GM23338 (cell line): ENCODE measurements around the gene KCTD1. TPM values are rescaled to one million over a fixed set of nuclear protein-coding genes. Genes with fewer than 3 reads are reported as not detected.

ENCODE experiments used
- ATAC-seq: fragments of 200-7000 bp; cut with Tn5 transposase; 3 replicates; pipeline ENCODE4 v1.9.1; 2020
- DNase-seq: peaks from one replicate; pipeline ENCODE4 v3.0.0-alpha.2; 2015; ENCODE audit warnings: low spot score
- H2AFZ ChIP-seq: fragments of 200-600 bp; sonication (generic); 2 replicates; pipeline ENCODE4 v1.8.0; 2016; ENCODE audit warnings: antibody characterized with exemption, mild to moderate bottlenecking, moderate library complexity
- H3F3A ChIP-seq: fragments of 200-600 bp; sonication (generic); replicated peaks from 2 replicates; pipeline ENCODE4 v1.8.0; 2017; ENCODE audit warnings: antibody characterized with exemption, mixed run types, low read depth
- H3K27ac ChIP-seq: fragments of 200-600 bp; sonication (generic); 2 replicates; pipeline ENCODE4 v1.6.1; 2016; ENCODE audit warnings: low read depth
- H3K27me3 ChIP-seq: fragments of 200-600 bp; sonication (generic); 2 replicates; pipeline ENCODE4 v1.8.0; 2016; ENCODE audit warnings: mild to moderate bottlenecking, mixed run types, moderate library complexity; ENCODE audit not compliant: insufficient read depth
- H3K36me3 ChIP-seq: fragments of 200-600 bp; sonication (generic); 2 replicates; pipeline ENCODE4 v1.8.0; 2016; ENCODE audit warnings: mild to moderate bottlenecking; ENCODE audit not compliant: insufficient read depth
- H3K4me1 ChIP-seq: fragments of 200-600 bp; sonication (generic); 2 replicates; pipeline ENCODE4 v1.8.0; 2016; ENCODE audit warnings: mild to moderate bottlenecking, moderate library complexity; ENCODE audit not compliant: insufficient read depth
- H3K4me2 ChIP-seq: fragments of 200-600 bp; sonication (generic); 2 replicates; pipeline ENCODE4 v1.7.1; 2017; ENCODE audit warnings: mixed run types
- H3K4me3 ChIP-seq: fragments of 200-600 bp; sonication (generic); 2 replicates; pipeline ENCODE4 v1.6.1; 2016; ENCODE audit warnings: mixed run types
- H3K79me2 ChIP-seq: fragments of 200-600 bp; sonication (generic); replicated peaks from 2 replicates; pipeline ENCODE4 v1.8.0; 2017; ENCODE audit warnings: mild to moderate bottlenecking; ENCODE audit not compliant: insufficient read depth
- H3K9me2 ChIP-seq: fragments of 200-600 bp; sonication (generic); 2 replicates; pipeline ENCODE4 v1.8.0; 2017; ENCODE audit not compliant: insufficient read depth
- H4K20me1 ChIP-seq: fragments of 200-600 bp; sonication (generic); replicated peaks from 2 replicates; pipeline ENCODE4 v1.8.0; 2017; ENCODE audit warnings: mild to moderate bottlenecking; ENCODE audit not compliant: insufficient read depth
- H3K27ac Mint-ChIP-seq: 2 replicates; pipeline ENCODE4 v1.8.0; 2020; ENCODE audit warnings: inconsistent platforms, mild to moderate bottlenecking, moderate library complexity, mixed read lengths
- H3K27me3 Mint-ChIP-seq: 3 replicates; pipeline ENCODE4 v1.8.0; 2022; ENCODE audit warnings: low read depth, mild to moderate bottlenecking, moderate library complexity, mixed read lengths, inconsistent platforms; ENCODE audit not compliant: insufficient read depth, poor library complexity
- H3K36me3 Mint-ChIP-seq: 3 replicates; pipeline ENCODE4 v1.8.0; 2021; ENCODE audit warnings: low read depth, mild to moderate bottlenecking, inconsistent platforms, moderate library complexity, mixed read lengths
- H3K4me1 Mint-ChIP-seq: 3 replicates; pipeline ENCODE4 v1.8.0; 2020; ENCODE audit warnings: mild to moderate bottlenecking, inconsistent platforms, mixed read lengths
- H3K4me3 Mint-ChIP-seq: 3 replicates; pipeline ENCODE4 v1.8.0; 2021; ENCODE audit warnings: moderate library complexity, mild to moderate bottlenecking, inconsistent platforms, mixed read lengths
- H3K9me3 Mint-ChIP-seq: 3 replicates; pipeline ENCODE4 v1.8.0; 2020; ENCODE audit warnings: moderate library complexity, mild to moderate bottlenecking, inconsistent platforms, mixed read lengths
- CREB1 ChIP-seq: fragments of 250-450 bp; sonication (Bioruptor Pico); IDR thresholded peaks from 2 replicates; pipeline ENCODE4 v1.5.0; 2020; ENCODE audit warnings: low read depth, mild to moderate bottlenecking, moderate library complexity
- CTCF ChIP-seq, 2 experiments: fragments of 200-600 bp in 1 of 2; sonication (generic) in 1 of 2; conservative IDR thresholded peaks; 2 replicates each; pipeline versions ENCODE4 v1.5.1 to v1.6.1; 2016 to 2017; ENCODE audit warnings: antibody characterized with exemption in 2 of 2, low read depth in 2 of 2, mild to moderate bottlenecking in 2 of 2, moderate library complexity in 1 of 2
- ETS1 ChIP-seq: IDR thresholded peaks from 2 replicates; pipeline ENCODE4 v1.6.1; 2016; ENCODE audit warnings: antibody characterized with exemption
- EZH2phosphoT487 ChIP-seq: fragments of 200-600 bp; sonication (generic); IDR thresholded peaks from one replicate; pipeline ENCODE4 v1.8.1; 2018; ENCODE audit warnings: antibody characterized with exemption; ENCODE audit not compliant: unreplicated experiment
- JUNB ChIP-seq: IDR thresholded peaks from one replicate; pipeline ENCODE4 v1.6.1; 2016; ENCODE audit warnings: antibody characterized with exemption; ENCODE audit not compliant: unreplicated experiment
- NANOG ChIP-seq: IDR thresholded peaks from 2 replicates; pipeline ENCODE4 v1.6.1; 2016; ENCODE audit warnings: antibody characterized with exemption, borderline replicate concordance
- REST ChIP-seq: IDR thresholded peaks from one replicate; pipeline ENCODE4 v1.6.1; 2018; ENCODE audit warnings: antibody characterized with exemption; ENCODE audit not compliant: unreplicated experiment
- ZNF462 ChIP-seq: fragments of 250-450 bp; sonication (Bioruptor Pico); IDR thresholded peaks from 2 replicates; pipeline ENCODE4 v1.5.0; 2020; ENCODE audit warnings: mild to moderate bottlenecking, moderate library complexity
- polyA plus RNA-seq: library from polyadenylated mRNA; unstranded; fragments of >200 nt; fragmentation: Nextera tagmentation; extraction: Ambion mirVana; gene quantifications from 2 replicates; pipeline ENCODE4 v1.2.1, GENCODE V29; 2016
- total RNA-seq: library from RNA; depleted of rRNA; stranded (reverse); fragments of >200 nt; shearing (Covaris generic); gene quantifications from 2 replicates; pipeline ENCODE4 v1.2.3, GENCODE V29; 2014

The KCTD1 gene
- total and polyA plus RNA-seq, 2 experiments from 2014 or later = 7.1 to 20.5 TPM

- TF ChIP-seq ZNF462 (CRISPR knock-in tag) = no peak
- TF ChIP-seq ETS1 = no peak
- TF ChIP-seq NANOG = no peak
These were observed 82.3 kb downstream of the KCTD1 start (continued) for GRCh38 chr18:26466026-26466425.

- Mint-ChIP-seq H3K4me1 (peaks cover 9% of the 10 kb centered on the region), H3K27me3 (peaks cover 2% of the 10 kb centered on the region), H3K9me3 (no peaks in the 10 kb centered on the region; the same call in 2 of the 3 replicates), H3K4me3 (no peak overlapping the region), H3K27ac (no peak overlapping the region), H3K36me3 (no peaks in the 10 kb centered on the region)
- no peaks in the 10 kb centered on the region for H4K20me1 ChIP-seq
- H3K4me3 ChIP-seq = no peak overlapping the region
- H3F3A ChIP-seq = no peaks in the 10 kb centered on the region
- H3K36me3 ChIP-seq = no peaks in the 10 kb centered on the region
- H3K27me3 ChIP-seq = no peaks in the 10 kb centered on the region
- no peak overlapping the region for H3K27ac ChIP-seq
- no peak overlapping the region for H2AFZ ChIP-seq
- ATAC-seq = no peak
- no peak for DNase-seq
- H3K4me1 ChIP-seq = peaks cover 6% of the 10 kb centered on the region; the same call in 1 of the 2 replicates
- H3K79me2 ChIP-seq = no peaks in the 10 kb centered on the region
- no peaks in the 10 kb centered on the region for H3K9me2 ChIP-seq
- no peak overlapping the region for H3K4me2 ChIP-seq
- no peak for TF ChIP-seq CTCF (conservative IDR thresholded peaks at IDR 0.05; ENCODE audit: low read depth in 2 of 2)
- no peak for TF ChIP-seq JUNB
- TF ChIP-seq EZH2phosphoT487 = no peak
- no peak for TF ChIP-seq ETS1
- no peak for TF ChIP-seq CREB1 (CRISPR knock-in tag)
- no peak for TF ChIP-seq REST
These were observed 82.9 kb downstream of the KCTD1 start for GRCh38 chr18:26465431-26465830.
